Measurements from ENCODE around the gene KSR1.
A peak's percentile ranks its signal among the peaks of the same experiment; 100 is the strongest.

The KSR1 gene

GRCh38 chr17:27475070-27475673 lies 18.9 kb downstream of the KSR1 start:
- no peak for DNase-seq

GRCh38 chr17:27475981-27476895 lies 20.0 kb downstream of the KSR1 start:
- DNase-seq, result no peak

GRCh38 chr17:27477050-27477888 lies 21.0 kb downstream of the KSR1 start:
- no peak for DNase-seq

DNA sequence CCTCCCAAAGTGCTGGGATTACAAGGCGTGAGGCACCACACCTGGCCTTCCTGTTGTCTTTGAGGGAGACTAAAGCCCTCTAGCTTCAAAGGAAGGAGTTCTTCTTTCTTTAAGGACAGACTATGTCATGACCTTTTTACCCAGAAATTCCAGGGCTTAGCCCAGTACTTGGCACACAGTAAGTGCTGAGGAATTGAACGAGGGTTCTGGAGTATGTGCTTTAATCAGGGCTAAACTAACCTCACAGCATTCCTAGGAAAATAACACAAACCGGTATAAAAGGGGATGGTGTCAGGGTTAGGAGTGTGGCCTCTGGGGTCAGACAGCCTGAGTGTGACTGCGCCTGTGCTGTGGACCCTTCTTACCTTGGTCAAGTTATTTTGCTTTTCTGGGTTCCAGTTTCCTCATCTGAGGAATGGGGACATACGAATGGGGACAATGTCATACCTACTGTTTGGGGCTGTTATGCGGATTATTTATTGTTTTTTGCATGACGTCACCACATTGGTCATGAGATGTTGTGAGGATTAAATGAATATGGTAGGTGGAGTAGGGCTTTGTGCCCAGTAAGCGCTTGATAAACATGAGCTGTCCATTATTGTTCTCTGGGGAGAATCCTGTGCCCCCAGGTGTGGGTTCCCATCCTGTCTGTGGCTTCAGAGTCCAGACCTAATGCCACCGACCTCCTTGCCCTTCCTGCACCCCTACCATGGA lies 21.9 kb downstream of the KSR1 start:
- no peak for DNase-seq

DNA sequence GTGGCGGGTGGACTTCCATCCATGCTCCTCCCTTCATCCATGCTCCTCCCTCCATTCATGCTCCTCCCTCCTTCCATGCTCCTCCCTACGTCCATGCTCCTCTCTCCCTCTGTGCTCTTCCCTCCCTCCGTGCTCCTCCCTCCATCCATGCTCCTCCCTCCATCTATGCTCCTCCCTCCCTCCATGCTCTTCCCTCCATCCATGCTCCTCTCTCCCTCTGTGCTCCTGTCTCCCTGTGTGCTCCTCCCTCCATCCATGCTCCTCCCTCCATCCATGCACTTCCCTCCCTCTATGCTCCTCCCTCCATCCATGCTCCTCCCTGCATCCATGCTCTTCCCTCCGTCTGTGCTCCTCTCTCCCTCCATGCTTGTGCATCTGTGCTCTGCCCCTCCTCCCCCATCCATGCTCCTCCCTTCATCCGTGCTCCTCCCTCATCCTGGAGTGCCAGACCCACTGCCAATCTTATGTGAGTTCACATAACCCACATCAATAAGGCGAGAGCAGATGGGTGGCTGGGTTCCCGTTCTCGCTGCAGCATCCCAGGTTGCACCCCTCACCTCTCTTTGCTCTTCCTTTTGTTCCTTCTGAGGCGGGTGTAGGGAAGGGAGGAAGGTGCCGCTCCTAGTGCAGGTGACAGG lies 22.8 kb downstream of the KSR1 start:
- no peak for DNase-seq

GRCh38 chr17:27479838-27480237 lies 23.6 kb downstream of the KSR1 start:
- no peak for DNase-seq

DNA sequence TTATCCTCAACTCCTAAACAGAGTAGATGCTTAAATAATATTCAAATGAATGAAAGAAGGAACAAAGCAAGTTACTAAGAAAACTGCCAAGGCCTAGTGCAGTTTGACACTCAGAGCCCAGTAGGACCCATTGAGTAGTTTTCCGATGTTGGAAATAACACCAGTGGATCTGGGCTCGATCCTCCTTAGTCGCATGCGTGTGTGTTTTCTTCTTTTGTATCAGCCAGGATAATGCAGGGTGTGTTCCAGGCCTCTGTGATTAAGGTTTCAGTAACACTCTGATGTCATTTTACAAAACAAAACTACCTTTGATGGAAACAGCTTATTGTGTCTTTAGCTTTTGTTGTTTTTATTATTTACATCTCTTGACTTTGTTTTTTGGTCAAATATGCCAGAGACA lies 24.5 kb downstream of the KSR1 start:
- no peak for DNase-seq

- no peak for DNase-seq
These were observed 25.1 kb downstream of the KSR1 start for GRCh38 chr17:27481327-27481726.

DNA sequence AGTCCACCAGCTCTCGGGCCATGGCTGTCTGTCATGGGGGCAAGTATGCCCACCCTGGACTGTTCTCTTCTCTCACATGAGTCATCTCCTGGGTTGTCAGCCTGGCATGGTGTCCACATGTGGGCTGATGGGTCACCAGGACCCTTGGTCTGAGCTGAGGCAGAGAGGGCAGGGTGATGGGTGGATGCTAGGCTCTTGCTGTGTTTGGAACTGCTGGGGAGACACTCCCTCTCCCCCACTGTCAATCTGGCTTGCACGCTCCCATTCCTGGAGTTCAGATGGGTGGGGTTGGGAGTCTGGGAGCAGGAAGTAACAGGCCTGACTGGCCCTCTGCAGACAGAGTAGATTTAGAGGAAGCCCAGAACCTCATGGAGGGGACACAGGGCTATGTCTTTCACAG lies 28.9 kb downstream of the KSR1 start:
- DNase-seq, result no peak

GRCh38 chr17:27485716-27486495 lies 29.7 kb downstream of the KSR1 start:
- DNase-seq, result no peak

- no peak for DNase-seq
These were observed 30.5 kb downstream of the KSR1 start for GRCh38 chr17:27486741-27487140.

DNA sequence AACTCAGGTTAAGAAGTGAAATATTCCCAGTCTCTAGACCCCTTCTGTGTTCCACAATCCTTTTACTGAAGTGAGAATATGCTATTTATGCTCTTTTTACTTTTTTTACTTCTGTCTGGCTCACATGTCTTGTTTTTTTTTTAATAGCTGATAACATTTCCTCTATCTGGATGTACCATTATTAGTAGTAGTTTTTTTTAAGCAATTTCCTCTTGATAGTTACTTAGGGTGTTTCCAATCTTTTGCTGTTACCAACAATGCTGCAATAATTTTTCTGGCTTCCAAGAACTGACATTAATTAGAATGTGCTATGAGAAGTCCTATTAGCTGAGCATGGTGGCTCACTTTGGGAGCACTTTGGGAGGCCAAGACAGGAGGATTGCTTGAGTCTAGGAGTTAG lies 32.0 kb downstream of the KSR1 start:
- no peak for DNase-seq

DNA sequence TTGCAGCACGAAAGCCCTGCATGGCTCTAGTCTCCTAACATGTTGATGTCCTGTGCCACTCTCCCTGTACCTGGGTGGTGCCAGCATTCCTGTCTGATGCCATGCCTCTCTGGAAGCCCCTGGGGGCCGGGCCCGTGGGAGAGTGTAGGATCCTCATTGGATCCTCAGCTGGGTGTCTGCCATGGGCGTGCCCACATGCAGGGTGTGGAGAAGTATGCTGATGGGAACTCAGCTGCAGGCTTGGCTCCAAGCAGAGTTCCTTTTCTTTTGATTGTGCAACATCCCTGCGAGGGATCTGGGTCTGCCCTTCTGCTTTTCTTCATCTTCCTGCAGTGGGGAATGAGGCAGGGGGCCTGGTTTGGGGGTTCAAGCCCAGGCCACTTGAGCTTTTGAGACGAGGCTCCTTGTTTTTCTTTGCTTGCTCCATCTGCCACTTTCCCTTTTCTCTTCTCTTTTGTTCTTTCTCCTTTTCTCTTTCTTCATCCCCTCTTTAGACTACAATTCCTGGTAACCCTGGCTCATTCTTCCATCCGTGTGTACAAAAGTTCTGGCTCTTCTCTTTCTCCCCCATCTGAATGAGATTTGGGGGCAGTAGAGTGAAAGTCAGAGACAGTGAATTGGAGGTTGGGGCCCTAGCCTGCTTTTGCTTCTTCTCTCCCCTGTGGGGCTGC lies 32.9 kb downstream of the KSR1 start:
- no peak for DNase-seq

- no peak for DNase-seq
These were observed 34.1 kb downstream of the KSR1 start for GRCh38 chr17:27490391-27490790.

GRCh38 chr17:27491713-27492190 lies 35.5 kb downstream of the KSR1 start:
- DNase-seq, result peak; percentile 95

- no peak for DNase-seq
These were observed 36.2 kb downstream of the KSR1 start for GRCh38 chr17:27492470-27492869.

- no peak for DNase-seq
These were observed 36.8 kb downstream of the KSR1 start for GRCh38 chr17:27493088-27493487.

- DNase-seq, result no peak
These were observed 38.2 kb downstream of the KSR1 start for GRCh38 chr17:27494192-27495091.

GRCh38 chr17:27495460-27495859 lies 39.2 kb downstream of the KSR1 start:
- DNase-seq, result no peak

DNA sequence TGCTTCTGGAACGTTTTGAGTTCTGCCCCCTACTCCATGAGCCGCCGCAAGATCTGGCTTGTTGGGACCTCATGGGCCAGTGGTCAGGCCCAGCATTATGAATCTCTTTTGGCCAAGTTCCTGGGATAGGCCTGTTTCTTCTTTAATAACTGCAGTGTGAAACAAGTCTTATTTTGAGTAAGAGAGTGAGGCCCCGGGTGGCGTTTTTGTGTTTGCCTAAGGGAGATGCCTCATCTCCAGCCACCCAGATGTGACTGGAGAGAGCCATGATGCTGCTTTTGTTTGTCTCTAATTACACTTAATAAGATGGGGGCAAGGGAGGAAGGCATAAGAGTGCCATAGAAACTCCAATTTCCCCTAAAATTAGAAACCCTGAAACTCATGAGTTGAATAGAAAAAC lies 39.8 kb downstream of the KSR1 start:
- DNase-seq, result no peak

Data from DMS 273 treated with DMSO at 0.1 percent for 48 hours (cell line).